A673 (cell line): ENCODE measurements around the gene TMEM183A.

Source experiments
- EZH2 ChIP-seq: fragments of 200-600 bp; sonication (generic); IDR thresholded peaks from 2 replicates; pipeline ENCODE4 v1.6.1; 2017; ENCODE audit warnings: borderline replicate concordance, low read depth, mild to moderate bottlenecking, mixed read lengths, antibody characterized with exemption, low read length; ENCODE audit not compliant: poor library complexity, severe bottlenecking
- TF ChIP-seq, protein P1 (sequence below): fragments of 300-800, 200-600 bp; sonication (generic); conservative IDR thresholded peaks from 2 replicates; pipeline ENCODE4 v1.5.1; 2017; ENCODE audit warnings: low read depth, mild to moderate bottlenecking, antibody characterized with exemption, low read length, moderate library complexity, mixed read lengths

DNA sequence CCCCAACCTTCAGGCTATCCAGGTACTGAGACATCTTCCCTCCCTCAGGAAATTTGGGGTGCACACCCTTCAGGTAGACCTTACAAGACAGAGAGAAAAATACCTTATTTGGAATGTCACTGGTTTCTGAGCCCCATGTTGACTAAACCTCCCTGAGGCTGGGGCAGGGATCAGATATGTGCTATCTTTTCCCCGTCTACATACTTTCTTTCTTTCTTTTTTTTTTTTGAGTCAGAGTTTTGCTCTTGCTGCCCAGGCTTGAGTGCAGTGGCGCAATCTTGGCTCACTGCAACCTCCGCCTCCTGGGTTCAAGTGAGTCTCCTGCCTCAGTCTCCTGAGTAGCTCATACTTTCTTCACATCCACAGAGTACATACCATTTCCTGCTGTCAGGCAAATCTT, 41.8 kb upstream of the TMEM183A start:
- TF ChIP-seq, protein P1, sequence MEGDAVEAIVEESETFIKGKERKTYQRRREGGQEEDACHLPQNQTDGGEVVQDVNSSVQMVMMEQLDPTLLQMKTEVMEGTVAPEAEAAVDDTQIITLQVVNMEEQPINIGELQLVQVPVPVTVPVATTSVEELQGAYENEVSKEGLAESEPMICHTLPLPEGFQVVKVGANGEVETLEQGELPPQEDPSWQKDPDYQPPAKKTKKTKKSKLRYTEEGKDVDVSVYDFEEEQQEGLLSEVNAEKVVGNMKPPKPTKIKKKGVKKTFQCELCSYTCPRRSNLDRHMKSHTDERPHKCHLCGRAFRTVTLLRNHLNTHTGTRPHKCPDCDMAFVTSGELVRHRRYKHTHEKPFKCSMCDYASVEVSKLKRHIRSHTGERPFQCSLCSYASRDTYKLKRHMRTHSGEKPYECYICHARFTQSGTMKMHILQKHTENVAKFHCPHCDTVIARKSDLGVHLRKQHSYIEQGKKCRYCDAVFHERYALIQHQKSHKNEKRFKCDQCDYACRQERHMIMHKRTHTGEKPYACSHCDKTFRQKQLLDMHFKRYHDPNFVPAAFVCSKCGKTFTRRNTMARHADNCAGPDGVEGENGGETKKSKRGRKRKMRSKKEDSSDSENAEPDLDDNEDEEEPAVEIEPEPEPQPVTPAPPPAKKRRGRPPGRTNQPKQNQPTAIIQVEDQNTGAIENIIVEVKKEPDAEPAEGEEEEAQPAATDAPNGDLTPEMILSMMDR, result no peak
- TF ChIP-seq EZH2, result no peak
